BLaER1 (cell line): ENCODE measurements around the gene NCEH1.

Source experiments
- H3K27ac ChIP-seq: shearing (Covaris generic); formaldehyde crosslinking; 2 replicates; pipeline ENCODE4 v1.8.1; 2022
- H3K27me3 ChIP-seq: shearing (Covaris generic); formaldehyde crosslinking; 2 replicates; pipeline ENCODE4 v1.8.1; 2022
- H3K36me3 ChIP-seq: shearing (Covaris generic); formaldehyde crosslinking; 2 replicates; pipeline ENCODE4 v1.8.1; 2022
- H3K4me1 ChIP-seq: shearing (Covaris generic); formaldehyde crosslinking; 2 replicates; pipeline ENCODE4 v1.8.1; 2022
- H3K4me2 ChIP-seq: shearing (Covaris generic); formaldehyde crosslinking; 2 replicates; pipeline ENCODE4 v1.8.1; 2022
- H3K4me3 ChIP-seq: shearing (Covaris generic); formaldehyde crosslinking; 2 replicates; pipeline ENCODE4 v1.8.1; 2022
- H3K9ac ChIP-seq: shearing (Covaris generic); formaldehyde crosslinking; 2 replicates; pipeline ENCODE4 v1.8.1; 2022
- H3K9me3 ChIP-seq: shearing (Covaris generic); formaldehyde crosslinking; 2 replicates; pipeline ENCODE4 v1.8.1; 2022
- H4K20me1 ChIP-seq: shearing (Covaris generic); formaldehyde crosslinking; 2 replicates; pipeline ENCODE4 v1.8.1; 2022
- Cebpa-rat ChIP-seq: shearing (Covaris generic); IDR thresholded peaks from 2 replicates; pipeline ENCODE4 v1.8.1; 2022

Gene NCEH1

GRCh38 chr3:172699031-172699430 lies 11.8 kb downstream of the NCEH1 start:
- no peaks in the 10 kb centered on the region for H3K9me3 ChIP-seq
- no peak overlapping the region for H3K4me3 ChIP-seq
- H3K27ac ChIP-seq: no peak overlapping the region
- no peaks in the 10 kb centered on the region for H3K27me3 ChIP-seq
- no peaks in the 10 kb centered on the region for H3K4me1 ChIP-seq
- no peak overlapping the region for H3K4me2 ChIP-seq
- H3K36me3 ChIP-seq: no peaks in the 10 kb centered on the region
- H3K9ac ChIP-seq: no peak overlapping the region
- H4K20me1 ChIP-seq: no peaks in the 10 kb centered on the region
- TF ChIP-seq Cebpa-rat: no peak

- Histone ChIP-seq H3K4me3 (no peak overlapping the region), H3K4me1 (no peaks in the 10 kb centered on the region), H4K20me1 (no peaks in the 10 kb centered on the region), H3K9me3 (no peaks in the 10 kb centered on the region), H3K27me3 (no peaks in the 10 kb centered on the region), H3K27ac (no peak overlapping the region), H3K9ac (no peak overlapping the region), H3K4me2 (no peak overlapping the region), H3K36me3 (no peaks in the 10 kb centered on the region)
- no peak for TF ChIP-seq Cebpa-rat
Measured at GRCh38 chr3:172698631-172699030, 12.2 kb downstream of the NCEH1 start.

GRCh38 chr3:172697558-172697957 lies 13.3 kb downstream of the NCEH1 start:
- TF ChIP-seq Cebpa-rat: no peak
- Histone ChIP-seq H3K9ac (no peak overlapping the region), H4K20me1 (no peaks in the 10 kb centered on the region), H3K36me3 (no peaks in the 10 kb centered on the region), H3K4me1 (peaks cover 8% of the 10 kb centered on the region), H3K4me2 (no peak overlapping the region), H3K4me3 (no peak overlapping the region), H3K9me3 (no peaks in the 10 kb centered on the region), H3K27ac (no peak overlapping the region), H3K27me3 (no peaks in the 10 kb centered on the region)

GRCh38 chr3:172696357-172696756 lies 14.5 kb downstream of the NCEH1 start:
- Histone ChIP-seq H3K36me3 (no peaks in the 10 kb centered on the region), H3K4me2 (no peak overlapping the region), H3K27ac (no peak overlapping the region), H3K4me3 (no peak overlapping the region), H3K9ac (no peak overlapping the region), H3K27me3 (no peaks in the 10 kb centered on the region), H4K20me1 (no peaks in the 10 kb centered on the region), H3K4me1 (peaks cover 12% of the 10 kb centered on the region), H3K9me3 (no peaks in the 10 kb centered on the region)
- no peak for TF ChIP-seq Cebpa-rat

- Histone ChIP-seq H3K4me1 (peaks cover 12% of the 10 kb centered on the region), H3K27me3 (no peaks in the 10 kb centered on the region), H3K9ac (no peak overlapping the region), H3K9me3 (no peaks in the 10 kb centered on the region), H3K27ac (no peak overlapping the region), H3K4me3 (no peak overlapping the region), H3K36me3 (no peaks in the 10 kb centered on the region), H4K20me1 (no peaks in the 10 kb centered on the region), H3K4me2 (no peak overlapping the region)
- TF ChIP-seq Cebpa-rat: no peak
Measured at GRCh38 chr3:172694573-172695246, 16.2 kb downstream of the NCEH1 start.

- H3K9ac ChIP-seq: no peak overlapping the region
- H3K36me3 ChIP-seq: no peaks in the 10 kb centered on the region
- H4K20me1 ChIP-seq: no peaks in the 10 kb centered on the region
- no peaks in the 10 kb centered on the region for H3K27me3 ChIP-seq
- H3K9me3 ChIP-seq: no peaks in the 10 kb centered on the region
- H3K4me2 ChIP-seq: peak overlapping the region; percentile 54
- H3K4me3 ChIP-seq: no peak overlapping the region
- TF ChIP-seq Cebpa-rat: no peak
- H3K27ac ChIP-seq: peak overlapping the region; percentile 45; the same call in 1 of the 2 replicates
- H3K4me1 ChIP-seq: peaks cover 12% of the 10 kb centered on the region
Measured at GRCh38 chr3:172692751-172693338, 18.0 kb downstream of the NCEH1 start.

GRCh38 chr3:172690936-172691335 lies 19.9 kb downstream of the NCEH1 start:
- TF ChIP-seq Cebpa-rat: no peak
- Histone ChIP-seq H3K27ac (no peak overlapping the region), H3K4me3 (no peak overlapping the region)

GRCh38 chr3:172688588-172688987 lies 22.3 kb downstream of the NCEH1 start:
- Histone ChIP-seq H3K9ac (no peak overlapping the region), H4K20me1 (no peaks in the 10 kb centered on the region), H3K9me3 (no peaks in the 10 kb centered on the region), H3K4me3 (no peak overlapping the region), H3K4me2 (no peak overlapping the region), H3K27me3 (no peaks in the 10 kb centered on the region), H3K36me3 (no peaks in the 10 kb centered on the region), H3K27ac (no peak overlapping the region), H3K4me1 (peaks cover 12% of the 10 kb centered on the region)
- no peak for TF ChIP-seq Cebpa-rat

More at GRCh38 chr3:172690936-172691335, 19.9 kb downstream of the NCEH1 start:
- H3K9me3 ChIP-seq: no peaks in the 10 kb centered on the region
- H3K36me3 ChIP-seq: no peaks in the 10 kb centered on the region
- H3K4me1 ChIP-seq: peaks cover 12% of the 10 kb centered on the region
- H3K27me3 ChIP-seq: no peaks in the 10 kb centered on the region
- H3K9ac ChIP-seq: no peak overlapping the region
- no peak overlapping the region for H3K4me2 ChIP-seq
- H4K20me1 ChIP-seq: no peaks in the 10 kb centered on the region

GRCh38 chr3:172687501-172687900 lies 23.4 kb downstream of the NCEH1 start:
- H3K27me3 ChIP-seq: no peaks in the 10 kb centered on the region
- H3K4me2 ChIP-seq: no peak overlapping the region
- no peaks in the 10 kb centered on the region for H3K9me3 ChIP-seq
- H3K9ac ChIP-seq: no peak overlapping the region
- no peak for TF ChIP-seq Cebpa-rat
- H3K4me1 ChIP-seq: peaks cover 3% of the 10 kb centered on the region
- H3K27ac ChIP-seq: no peak overlapping the region
- H3K36me3 ChIP-seq: no peaks in the 10 kb centered on the region
- H4K20me1 ChIP-seq: no peaks in the 10 kb centered on the region
- no peak overlapping the region for H3K4me3 ChIP-seq

GRCh38 chr3:172685331-172686214 lies 25.3 kb downstream of the NCEH1 start:
- TF ChIP-seq Cebpa-rat: no peak
- no peaks in the 10 kb centered on the region for H3K9me3 ChIP-seq
- H3K4me3 ChIP-seq: no peak overlapping the region
- H3K4me2 ChIP-seq: no peak overlapping the region
- no peak overlapping the region for H3K27ac ChIP-seq
- H3K27me3 ChIP-seq: no peaks in the 10 kb centered on the region
- no peak overlapping the region for H3K9ac ChIP-seq
- no peaks in the 10 kb centered on the region for H3K4me1 ChIP-seq
- H4K20me1 ChIP-seq: no peaks in the 10 kb centered on the region
- H3K36me3 ChIP-seq: no peaks in the 10 kb centered on the region
